ENCODE results near the gene KRCC1. TPM values are rescaled to one million over a fixed set of nuclear protein-coding genes. Genes with fewer than 3 reads are reported as not detected.

Gene KRCC1
- total and polyA plus RNA-seq, 9 of the 15 experiments (the other 6 are each of a cell fraction or from before 2014, with no cell fraction given) = 1.9 to 6.0 (median 2.2) TPM

GRCh38 chr2:88057437-88057844, 1.9 kb upstream of the KRCC1 start:
- peak overlapping the region; percentile 74 for H2AFZ ChIP-seq (ENCODE audit: low read depth, low read length)
- no peaks in the 10 kb centered on the region for H3K9me1 ChIP-seq (ENCODE audit: control insufficient read depth, insufficient read depth, low read length)
- in situ Hi-C loops (cut with MboI) = loop anchor here (5.0 kb wide), 1 partner anchor 100 kb away; no protein-coding TSS in a partner anchor
- peak overlapping the region; percentile 69; the same call in 1 of the 2 replicates for H3K4me2 ChIP-seq (ENCODE audit: insufficient read depth, low read length)
- WGBS (ENCODE audit: insufficient coverage, low coverage, missing lambda C conversion rate) = 3% methylated on average over 4 of the region's 4 CpGs
- H3K27me3 ChIP-seq (ENCODE audit: control insufficient read depth in 2 of 2, insufficient read depth in 2 of 2, low read length in 2 of 2) = no peaks in the 10 kb centered on the region
- H3K9ac ChIP-seq (ENCODE audit: insufficient read depth in 1 of 2, low read depth in 2 of 2, low read length in 2 of 2) = peak overlapping the region in 1 of 2 experiments; percentile 46; a peak in 1 of 4 replicates
- H3K27ac ChIP-seq (ENCODE audit: extremely low read depth, low read depth, low read length) = peak overlapping the region; percentile 95
- intact Hi-C loops (cut with micrococcal nuclease) = no loop called here
- H4K20me1 ChIP-seq (replicated peaks; ENCODE audit: control insufficient read depth, insufficient read depth, low read length) = 0 out of 2 replicates have a peak, but pooled peaks cover 7% of the 10 kb centered on the region
- CTCF ChIA-PET (ENCODE audit: low intra/inter-chr PET ratio) = no interaction called here
- no peaks in the 10 kb centered on the region for H3K9me3 ChIP-seq (replicated peaks; ENCODE audit: control insufficient read depth, insufficient read depth, low read depth, low read length)
- FAIRE-seq (peak; percentile 63), DNase-seq (ENCODE audit: extremely low read depth in 1 of 4, low spot score in 3 of 4) (peak in 3 of 4 experiments; percentile 22 to 79 (median 74)), ATAC-seq (peak; percentile 15)
- H3K4me1 ChIP-seq (replicated peaks in 1 of 2; ENCODE audit: control insufficient read depth in 2 of 2, insufficient read depth in 2 of 2, low read length in 2 of 2) = peaks cover 37 to 60% of the 10 kb centered on the region in 2 experiments
- no peak overlapping the region for H3K4me3 ChIP-seq
- H3K79me2 ChIP-seq (ENCODE audit: control insufficient read depth, insufficient read depth, low read length) = peaks cover 33% of the 10 kb centered on the region
- no TSS peak for BruUV-seq (replicated peaks)
- H3K36me3 ChIP-seq (ENCODE audit: control insufficient read depth, insufficient read depth, low read length) = no peaks in the 10 kb centered on the region
- POLR2A ChIA-PET = no interaction called here
- TF ChIP-seq HBP1 (CRISPR knock-in tag; IDR thresholded peaks at IDR 0.05) = no peak
- TF ChIP-seq ZNF778 (CRISPR knock-in tag; IDR thresholded peaks at IDR 0.05) = no peak
- TF ChIP-seq CCAR2 (IDR thresholded peaks at IDR 0.05; ENCODE audit: low read depth, low read length) = no peak
- peak; percentile 77 for TF ChIP-seq RNF2 (IDR thresholded peaks at IDR 0.05)
- TF ChIP-seq ZEB2 (IDR thresholded peaks at IDR 0.05) = no peak; the same call in 1 of the 2 replicates
- TF ChIP-seq POLR2AphosphoS5 (IDR thresholded peaks at IDR 0.05; ENCODE audit: control insufficient read depth, insufficient read depth, low read depth, low read length) = no peak
- TF ChIP-seq ATF6 (CRISPR knock-in tag; IDR thresholded peaks at IDR 0.05) = no peak
- no peak for TF ChIP-seq GTF3C2 (IDR thresholded peaks at IDR 0.05; ENCODE audit: borderline replicate concordance, extremely low read depth, insufficient read length)
- no peak for TF ChIP-seq SP2 (IDR thresholded peaks at IDR 0.05; ENCODE audit: extremely low read depth, low read depth, low read length, poor library complexity, severe bottlenecking)
- no peak for TF ChIP-seq PRPF4 (IDR thresholded peaks at IDR 0.05; ENCODE audit: insufficient read depth, low read depth, low read length, poor library complexity, severe bottlenecking)
- no peak for TF ChIP-seq ZNF449 (CRISPR knock-in tag; IDR thresholded peaks at IDR 0.05)
